GM20000 (cell line): ENCODE measurements around the gene DOCK6.

Source experiments
- DNase-seq: peaks from one replicate; pipeline ENCODE4 v3.0.0; 2012; ENCODE audit warnings: low spot score
- CTCF ChIP-seq: IDR thresholded peaks from 2 replicates; pipeline ENCODE4 v1.5.1; 2012; ENCODE audit warnings: mild to moderate bottlenecking, control low read depth; ENCODE audit errors: extremely low read depth, missing control alignments

Gene DOCK6

GRCh38 chr19:11242864-11243797 is 19.2 kb downstream of the DOCK6 start:
- TF ChIP-seq CTCF, result peak; percentile 51
- DNase-seq, result peak; percentile 98

GRCh38 chr19:11242025-11242424 is 20.3 kb downstream of the DOCK6 start:
- DNase-seq, result no peak
- TF ChIP-seq CTCF, result no peak

- no peak for DNase-seq
- TF ChIP-seq CTCF, result no peak
Observed at GRCh38 chr19:11240008-11240444, 22.3 kb downstream of the DOCK6 start.

- no peak for TF ChIP-seq CTCF
- no peak for DNase-seq
Observed at GRCh38 chr19:11239377-11240000, 22.8 kb downstream of the DOCK6 start, which contains the start of gene ANGPTL8. Gene ANGPTL8, plus strand, starts transcription at chr19:11239619. Its CDS starts 19 bp downstream, at chr19:11239638.

- DNase-seq, result no peak
- no peak for TF ChIP-seq CTCF
Observed at GRCh38 chr19:11238781-11239376, 23.4 kb downstream of the DOCK6 start.

GRCh38 chr19:11238041-11238440 is 24.3 kb downstream of the DOCK6 start:
- no peak for TF ChIP-seq CTCF
- no peak for DNase-seq

GRCh38 chr19:11237321-11237720 is 25.0 kb downstream of the DOCK6 start:
- TF ChIP-seq CTCF, result no peak
- no peak for DNase-seq
